ENCODE data around the gene PEX19.
"Not testable (repeated sequence)": the region's sequence is repeated elsewhere in the genome, so short reads cannot be mapped to it uniquely, and the experiment has no call there.

Gene PEX19, protein sequence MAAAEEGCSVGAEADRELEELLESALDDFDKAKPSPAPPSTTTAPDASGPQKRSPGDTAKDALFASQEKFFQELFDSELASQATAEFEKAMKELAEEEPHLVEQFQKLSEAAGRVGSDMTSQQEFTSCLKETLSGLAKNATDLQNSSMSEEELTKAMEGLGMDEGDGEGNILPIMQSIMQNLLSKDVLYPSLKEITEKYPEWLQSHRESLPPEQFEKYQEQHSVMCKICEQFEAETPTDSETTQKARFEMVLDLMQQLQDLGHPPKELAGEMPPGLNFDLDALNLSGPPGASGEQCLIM

DNA sequence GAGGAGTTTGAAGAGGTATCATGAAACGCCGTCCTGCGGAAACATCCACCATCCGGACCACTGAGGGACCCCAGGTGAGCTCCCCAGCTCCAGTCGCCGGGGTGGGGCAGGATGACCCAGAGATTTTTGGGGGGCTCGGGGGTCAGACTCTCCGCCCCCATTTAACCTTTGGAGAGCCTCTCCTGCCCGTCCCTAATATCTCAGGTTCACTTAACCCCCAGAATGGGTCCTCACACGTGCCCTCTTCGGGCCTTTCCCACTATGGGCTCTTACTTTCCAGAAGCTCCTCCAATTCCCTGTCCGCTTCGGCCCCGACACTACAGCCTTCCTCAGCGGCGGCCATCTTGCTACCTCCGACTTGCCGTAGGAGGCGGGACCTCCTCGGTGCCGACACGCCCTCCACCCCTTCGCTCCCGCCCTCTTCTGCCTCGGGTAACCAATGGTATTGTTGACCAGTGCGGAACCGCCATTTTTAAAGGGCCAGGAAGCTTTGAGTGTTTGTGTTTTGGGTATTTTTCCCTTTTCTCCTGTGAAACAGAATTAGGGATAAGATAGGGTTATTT lies at the start of gene PEX19:
Gene PEX19, minus strand, starts transcription at position 352 of the 563 bp plus-strand sequence. Its CDS starts 9 bp downstream, at position 343.
- peak; percentile 80 for DNase-seq (ENCODE audit: low read depth)

DNA sequence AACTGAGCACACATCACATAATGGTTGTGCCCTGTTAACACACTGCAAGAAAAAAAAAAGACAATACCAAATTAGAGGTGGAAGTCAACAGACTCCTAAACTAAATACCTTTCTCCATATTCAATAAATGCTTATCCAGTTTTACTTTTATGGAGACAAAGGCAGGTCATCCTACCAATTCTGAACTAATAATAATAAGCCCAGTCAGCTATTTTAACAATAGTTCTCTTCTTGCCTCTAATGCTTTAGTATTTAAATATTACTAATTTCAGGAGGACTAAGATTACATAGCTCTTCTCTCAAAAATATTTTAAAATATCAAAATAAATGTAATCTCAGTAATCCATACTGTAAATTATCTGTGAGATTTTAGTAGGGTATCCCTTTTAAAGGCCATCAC lies 47.6 kb upstream of the PEX19 start:
- DNase-seq (ENCODE audit: low read depth): no peak

DNA sequence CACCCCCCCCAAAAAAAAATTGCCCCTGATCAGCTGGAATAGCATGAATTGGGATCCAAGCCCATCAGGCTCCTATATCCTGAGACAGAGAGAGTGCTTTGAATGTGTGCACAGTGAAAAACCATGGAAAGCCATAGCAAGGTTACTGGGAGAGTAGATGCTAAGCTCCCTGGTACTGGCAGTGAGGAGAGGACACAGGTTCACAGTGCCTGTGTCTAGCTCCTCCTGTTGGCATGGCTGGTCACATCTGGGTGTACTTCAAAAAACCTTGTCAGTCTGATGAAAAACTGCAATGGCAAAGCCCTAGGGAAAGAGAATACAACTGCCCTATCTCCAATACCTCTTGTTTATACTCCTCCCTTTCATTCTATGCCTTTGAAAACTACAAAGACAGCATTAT lies 45.2 kb upstream of the PEX19 start:
- no peak for DNase-seq (ENCODE audit: low read depth)

DNA sequence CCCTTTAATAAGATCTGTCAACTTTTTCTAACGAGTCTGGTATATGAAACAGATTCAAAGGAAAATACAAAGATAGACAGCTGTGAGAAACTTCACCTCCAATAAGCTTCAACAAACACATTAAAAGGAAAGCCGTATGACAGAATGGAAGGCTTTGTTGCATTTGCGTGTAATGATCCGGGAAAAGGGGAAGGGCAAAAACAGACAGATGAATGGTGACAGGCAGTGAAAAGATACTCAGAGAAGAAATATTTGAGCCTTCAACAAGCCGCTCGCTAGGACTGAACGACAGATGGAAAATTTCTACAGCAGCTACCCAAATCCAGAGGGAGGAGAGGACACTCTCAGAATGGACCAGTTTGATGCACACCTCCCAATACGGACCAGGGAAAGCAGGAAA lies 43.3 kb upstream of the PEX19 start:
- no peak for DNase-seq (ENCODE audit: low read depth)

DNA sequence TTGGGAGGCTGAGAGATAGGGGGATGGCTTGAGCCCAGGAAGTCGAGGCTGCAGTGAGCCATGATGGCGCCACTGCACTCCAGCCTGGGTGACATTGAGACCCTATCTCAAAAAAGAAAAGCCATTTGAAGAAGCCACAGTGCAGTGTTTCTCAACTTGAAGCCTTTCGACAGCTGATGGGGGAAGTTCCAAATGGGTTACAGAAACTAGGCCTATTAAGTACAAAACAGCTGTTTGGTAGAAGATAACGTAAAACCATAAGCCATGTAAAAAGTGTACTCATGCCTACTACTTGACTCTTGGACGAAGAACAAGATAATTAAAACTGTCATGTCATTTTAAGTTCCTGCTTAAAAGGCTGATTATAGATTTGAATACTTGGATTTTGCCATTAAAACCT lies 41.5 kb upstream of the PEX19 start:
- no peak for DNase-seq (ENCODE audit: low read depth)

DNA sequence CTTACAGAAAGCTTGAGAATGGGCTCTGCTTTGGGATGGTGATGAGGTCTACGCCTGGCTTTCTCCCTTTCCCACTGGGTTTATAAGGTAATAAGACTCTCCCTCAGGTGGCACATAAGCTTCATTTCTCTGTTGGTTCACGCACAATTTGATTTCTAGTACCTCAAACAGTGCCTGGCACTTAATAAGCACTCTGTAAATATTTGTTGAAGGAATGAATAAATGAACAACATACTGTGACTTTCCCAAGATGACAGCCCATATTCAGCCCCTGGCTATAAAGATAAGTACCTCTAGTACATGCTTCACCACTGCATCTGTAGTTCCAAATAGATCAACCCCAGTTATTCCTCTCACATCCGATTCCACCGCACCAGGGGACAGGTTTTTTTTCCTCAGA lies 40.3 kb upstream of the PEX19 start:
- DNase-seq (ENCODE audit: low read depth): no peak

DNA sequence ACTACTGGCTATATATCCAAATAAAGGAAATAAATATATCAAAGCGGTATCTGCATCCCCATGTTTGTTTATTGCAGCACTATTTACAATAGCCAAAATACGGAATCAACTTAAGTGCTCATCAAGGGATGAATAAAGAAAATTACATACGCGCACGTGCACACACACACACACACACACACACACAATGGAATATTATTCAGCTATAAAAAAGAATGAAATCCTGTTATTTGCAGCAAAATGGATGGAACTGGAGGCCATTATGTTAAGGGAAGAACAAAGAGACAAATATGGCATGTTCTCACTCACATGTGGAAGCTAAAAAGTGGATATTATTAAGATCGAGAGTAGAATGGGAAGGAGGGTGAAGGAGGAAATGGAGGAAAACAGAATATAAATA lies 37.9 kb upstream of the PEX19 start:
- no peak for DNase-seq (ENCODE audit: low read depth)

DNA sequence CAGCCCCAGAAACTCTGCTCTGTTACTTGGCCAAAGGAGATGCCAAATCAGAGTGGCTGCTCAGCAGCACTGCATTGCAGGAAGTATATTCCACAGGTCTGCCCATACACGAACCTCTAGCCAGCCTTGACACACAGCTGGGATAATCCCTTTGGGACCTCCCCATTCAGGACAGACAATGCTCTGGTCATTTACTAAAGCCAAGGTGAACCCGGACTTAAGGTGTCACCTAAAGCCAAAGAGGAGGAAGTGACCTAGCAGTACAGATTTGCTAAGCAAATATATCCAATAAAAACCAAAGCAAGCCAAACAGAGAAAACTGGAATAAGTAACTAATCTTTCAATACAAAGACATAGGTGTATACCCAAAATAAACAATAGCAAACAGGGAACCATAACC lies 30.4 kb upstream of the PEX19 start:
- no peak for DNase-seq (ENCODE audit: low read depth)

DNA sequence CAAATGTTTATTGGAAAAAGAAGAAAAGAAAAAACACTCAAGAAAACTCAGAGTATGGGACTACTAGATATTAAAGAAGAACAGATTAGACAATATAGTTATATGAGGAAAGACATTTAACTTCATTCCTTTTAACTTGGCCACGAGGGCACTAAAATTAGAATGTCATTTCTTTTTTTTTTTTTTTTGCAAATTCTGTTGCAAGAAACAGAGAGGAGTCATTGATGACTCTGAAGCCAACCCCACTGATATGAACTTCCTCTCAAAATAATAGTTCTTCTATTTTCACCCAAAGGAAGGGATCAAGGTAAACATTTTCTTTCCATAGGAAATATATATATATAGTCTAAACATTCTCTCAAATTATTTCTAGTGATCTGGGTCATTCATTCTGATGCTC lies 24.6 kb upstream of the PEX19 start:
- DNase-seq (ENCODE audit: low read depth): no peak

DNA sequence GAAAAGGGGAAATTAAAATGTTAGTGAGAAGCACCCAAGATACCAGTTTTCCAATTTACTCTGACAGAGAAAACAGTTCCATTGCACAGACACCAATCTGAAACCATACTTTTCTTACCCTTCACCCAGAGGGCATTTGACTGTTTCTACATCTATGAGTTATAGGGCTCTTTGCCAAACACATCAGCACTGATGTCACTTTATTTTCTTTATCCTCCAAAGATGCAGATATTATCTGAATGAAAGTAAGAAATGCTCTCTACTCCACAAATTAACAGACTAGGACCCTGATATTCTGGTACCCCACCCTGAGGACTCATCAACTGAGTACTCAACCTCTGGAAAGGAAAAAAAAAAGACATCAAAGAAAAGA lies 24.2 kb upstream of the PEX19 start:
- no peak for DNase-seq (ENCODE audit: low read depth)

DNA sequence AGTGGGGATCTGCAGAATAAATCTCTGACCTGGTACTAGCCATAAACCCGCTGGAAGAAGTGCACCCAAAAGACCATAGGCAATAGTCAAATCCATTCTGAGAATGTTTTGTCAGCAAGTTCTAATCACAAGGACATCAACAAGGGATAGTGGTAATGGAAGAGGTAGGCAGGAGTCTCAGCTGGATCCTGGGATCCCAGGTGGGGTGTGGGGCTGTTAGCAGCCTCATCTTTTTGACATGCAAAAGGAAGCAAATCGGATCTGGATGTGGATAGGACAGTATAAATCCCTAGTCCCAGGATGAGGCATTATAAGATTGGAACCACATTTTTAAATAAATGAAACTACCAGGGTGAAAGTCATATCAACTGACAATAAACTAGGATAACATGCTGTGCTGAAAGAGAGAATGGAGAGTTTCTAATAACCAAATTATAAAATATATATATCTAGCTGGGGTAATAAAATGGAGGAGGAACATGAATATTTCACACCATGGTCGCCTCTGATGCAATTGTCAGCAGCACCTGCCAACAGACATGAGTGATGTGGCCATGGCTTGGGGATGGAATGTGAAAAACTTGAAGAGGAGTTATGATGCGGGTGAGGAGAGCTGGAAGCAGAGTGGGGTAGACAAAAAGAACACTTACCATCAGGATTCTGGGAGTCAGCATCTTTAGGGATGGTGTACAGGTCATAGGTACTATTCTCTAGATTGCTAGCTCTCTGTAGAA lies 23.7 kb upstream of the PEX19 start:
- DNase-seq (ENCODE audit: low read depth): no peak

DNA sequence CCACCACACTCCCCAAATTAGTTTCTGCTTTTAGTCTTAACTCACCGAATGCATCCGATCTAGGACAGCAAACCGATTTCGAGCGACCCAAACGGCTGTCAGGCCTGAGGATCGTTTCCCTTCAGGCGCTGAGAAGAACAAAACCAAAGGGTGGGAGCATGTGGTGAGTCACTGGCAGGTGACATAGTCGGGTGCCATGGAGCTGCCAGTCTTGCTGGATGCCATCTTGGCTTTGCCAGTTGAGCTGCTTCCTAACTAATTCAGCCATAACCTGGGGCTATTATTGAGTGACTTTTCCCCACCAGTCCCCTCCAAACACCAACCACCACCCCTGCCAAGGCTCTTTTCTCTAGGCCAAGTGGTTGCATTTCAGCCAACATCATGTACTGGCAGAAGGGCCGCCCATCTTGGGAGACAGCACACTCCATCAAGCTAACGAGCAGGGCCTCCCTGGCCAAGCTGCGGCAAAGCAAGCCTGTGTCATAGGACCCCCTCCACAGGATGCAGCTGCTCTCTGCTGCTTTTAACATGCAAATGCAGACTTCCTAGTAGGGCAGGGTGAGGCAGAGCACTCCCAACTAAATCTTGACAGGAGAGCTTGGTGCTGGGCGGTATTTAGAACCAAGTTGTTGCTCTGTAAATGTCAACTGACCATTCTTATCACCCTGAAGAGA lies 22.3 kb upstream of the PEX19 start:
- no peak for DNase-seq (ENCODE audit: low read depth)

DNA sequence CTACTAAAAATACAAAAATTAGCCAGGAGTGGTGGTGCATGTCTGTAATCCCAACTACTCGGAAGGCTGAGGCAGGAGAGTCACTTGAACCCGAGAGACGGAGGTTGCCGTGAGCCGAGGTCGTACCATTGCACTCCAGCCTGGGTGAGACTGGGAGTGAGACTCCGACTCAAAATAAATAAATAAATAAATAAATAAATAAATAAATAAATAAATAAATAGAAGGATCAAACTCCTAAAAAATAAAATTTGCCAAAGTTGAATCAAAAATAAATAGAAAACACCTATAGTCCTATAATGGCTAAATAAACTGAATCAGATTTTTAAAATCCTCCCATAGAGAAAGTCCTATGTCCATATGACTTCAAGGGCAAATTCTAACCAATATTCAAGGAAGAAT lies 15.2 kb upstream of the PEX19 start:
- no peak for DNase-seq (ENCODE audit: low read depth)

DNA sequence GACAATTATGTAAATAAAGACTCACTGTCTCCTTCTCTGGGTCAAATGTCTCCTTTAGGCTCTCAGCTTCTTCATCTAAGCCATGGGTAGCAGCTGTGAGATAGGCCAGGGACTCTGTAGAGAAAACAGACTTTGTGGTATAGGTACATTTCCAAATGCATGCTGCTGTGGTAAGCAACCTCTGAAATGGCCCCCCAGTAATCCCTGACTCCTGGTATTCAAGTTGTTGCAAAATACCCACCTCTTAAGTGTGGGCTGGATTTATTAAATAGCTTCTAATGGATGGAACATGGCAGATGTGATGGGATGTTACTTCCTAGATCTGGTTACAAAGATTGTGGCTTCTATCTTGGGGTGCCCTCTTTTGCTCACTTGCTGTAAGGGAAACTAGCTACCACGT lies 11.1 kb upstream of the PEX19 start:
- no peak for DNase-seq (ENCODE audit: low read depth)

DNA sequence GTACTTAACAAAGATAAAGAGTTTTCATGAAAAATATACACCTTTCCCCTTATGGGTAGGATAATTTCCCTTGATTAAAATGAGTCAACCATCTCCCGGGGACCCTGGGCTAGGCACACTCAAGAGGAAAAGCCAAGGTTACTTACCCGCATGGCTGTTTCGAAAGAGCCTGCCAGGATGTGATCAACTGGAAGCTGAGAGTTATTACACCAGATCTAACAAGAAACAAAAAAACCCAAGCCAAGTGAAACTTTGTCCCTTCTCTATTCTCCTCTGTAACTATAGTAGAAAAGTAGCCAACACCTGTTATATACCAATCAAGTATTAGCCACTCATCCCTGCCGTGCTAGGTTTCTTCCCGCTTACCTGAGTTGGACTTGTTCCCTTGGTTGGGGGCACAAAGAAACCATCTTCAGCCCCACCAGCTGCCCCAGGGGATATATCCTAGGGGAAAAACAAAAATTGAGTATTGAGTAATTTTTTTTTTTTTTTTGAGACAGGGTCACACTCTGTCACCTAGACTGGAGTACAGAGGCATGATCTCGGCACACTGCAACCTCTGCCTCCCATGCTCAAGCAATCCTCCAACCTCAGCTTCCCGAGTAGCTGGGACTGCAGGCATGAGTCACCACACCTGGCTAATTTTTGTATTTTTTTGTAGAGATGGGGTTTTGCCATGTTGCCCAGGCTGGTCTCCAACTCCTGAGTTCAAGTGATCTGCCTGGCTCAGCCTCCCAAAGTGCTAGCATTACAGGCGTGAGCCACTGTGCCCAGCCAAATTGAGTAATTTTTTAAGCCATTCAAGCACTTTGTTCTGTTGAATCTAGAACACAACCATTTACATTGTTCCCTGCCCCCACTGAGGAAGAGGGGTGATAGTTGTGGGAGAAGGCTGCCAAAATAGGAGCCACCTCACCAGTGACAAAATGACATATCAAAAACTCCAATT lies 8.4 kb upstream of the PEX19 start:
- DNase-seq (ENCODE audit: low read depth): no peak

DNA sequence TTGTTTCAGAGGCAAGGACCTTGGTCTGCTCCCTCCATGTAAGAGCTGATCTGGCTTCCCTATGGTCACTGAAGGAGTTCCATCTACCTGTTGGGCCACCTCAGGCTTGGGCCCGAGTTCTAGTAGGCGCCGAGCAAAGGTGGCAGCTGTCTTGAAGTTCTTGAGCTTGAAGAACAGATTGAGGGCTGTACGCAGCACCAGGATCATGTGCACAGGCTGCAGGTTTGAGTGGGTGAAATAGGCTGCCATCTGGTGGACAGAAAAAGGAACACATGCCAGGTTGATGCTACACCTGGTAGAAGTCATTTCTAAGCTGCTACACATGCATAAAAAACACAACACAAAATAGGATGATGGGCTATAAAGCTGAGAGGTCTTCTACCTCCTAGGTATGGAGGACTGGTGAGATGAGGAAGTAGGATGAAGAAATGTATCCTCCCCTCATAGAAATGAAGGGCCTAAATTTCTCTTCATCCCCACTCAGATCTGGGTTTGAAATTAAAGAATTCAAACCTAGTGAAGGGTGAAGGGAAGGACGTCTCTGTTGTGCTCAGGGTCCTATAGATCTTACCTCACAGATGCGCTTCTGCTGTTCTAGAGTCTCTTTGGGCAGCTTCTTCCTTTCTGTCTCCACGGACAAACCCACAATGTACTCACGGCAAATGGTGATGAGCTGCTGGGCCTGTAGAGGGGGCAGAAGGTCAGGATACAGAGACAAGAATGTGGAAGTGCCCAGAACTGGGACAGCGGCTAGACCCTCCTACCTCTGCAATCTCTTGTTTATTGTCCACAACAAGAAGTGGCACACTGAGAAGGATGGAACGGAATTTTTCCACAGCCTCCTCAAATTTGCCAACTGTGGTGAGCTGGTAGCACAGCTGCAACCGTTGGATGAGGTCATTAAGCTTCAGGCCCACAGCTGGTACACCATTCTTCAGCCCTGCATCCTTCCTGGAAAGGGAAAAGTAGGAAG lies 6.6 kb upstream of the PEX19 start:
- DNase-seq (ENCODE audit: low read depth): peak; percentile 52

DNA sequence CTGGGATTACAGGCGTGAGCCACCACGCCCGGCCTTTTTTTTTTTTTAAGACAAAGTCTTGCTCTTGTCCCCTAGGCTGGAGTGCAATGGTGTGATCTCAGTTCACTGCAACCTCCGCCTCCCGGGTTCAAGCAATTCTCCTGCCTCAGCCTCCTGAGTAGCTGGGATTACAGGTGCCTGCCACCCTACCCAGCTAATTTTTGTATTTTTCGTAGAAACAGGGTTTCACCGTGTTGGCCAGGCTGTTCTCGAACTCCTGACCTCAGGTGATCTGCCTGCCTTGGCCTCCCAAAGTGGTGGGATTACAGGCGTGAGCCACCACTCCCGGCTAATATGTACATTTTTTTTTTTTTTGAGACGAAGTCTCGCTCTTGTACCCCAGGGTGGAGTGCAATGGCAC lies 2.8 kb upstream of the PEX19 start:
- DNase-seq (ENCODE audit: low read depth): not testable (repeated sequence)

DNA sequence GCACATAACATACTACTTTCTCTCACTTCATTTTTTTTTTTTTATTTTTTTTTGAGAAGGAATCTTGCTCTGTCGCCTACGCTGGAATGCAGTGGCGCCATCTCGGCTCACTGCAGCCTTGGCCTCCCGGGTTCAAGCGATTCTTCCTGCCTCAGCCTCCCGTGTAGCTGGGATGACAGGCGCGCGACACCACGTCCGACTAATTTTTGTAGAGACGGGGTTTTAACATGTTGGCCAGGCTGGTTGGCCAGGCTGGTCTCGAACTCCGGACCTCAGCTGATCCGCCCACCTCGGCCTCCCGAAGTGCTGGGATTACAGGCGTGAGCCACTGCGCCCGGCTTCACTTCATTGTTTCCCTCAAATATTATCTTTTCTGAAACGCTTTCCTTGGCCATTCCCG lies 573 bp upstream of the PEX19 start:
- DNase-seq (ENCODE audit: low read depth): no peak

DNA sequence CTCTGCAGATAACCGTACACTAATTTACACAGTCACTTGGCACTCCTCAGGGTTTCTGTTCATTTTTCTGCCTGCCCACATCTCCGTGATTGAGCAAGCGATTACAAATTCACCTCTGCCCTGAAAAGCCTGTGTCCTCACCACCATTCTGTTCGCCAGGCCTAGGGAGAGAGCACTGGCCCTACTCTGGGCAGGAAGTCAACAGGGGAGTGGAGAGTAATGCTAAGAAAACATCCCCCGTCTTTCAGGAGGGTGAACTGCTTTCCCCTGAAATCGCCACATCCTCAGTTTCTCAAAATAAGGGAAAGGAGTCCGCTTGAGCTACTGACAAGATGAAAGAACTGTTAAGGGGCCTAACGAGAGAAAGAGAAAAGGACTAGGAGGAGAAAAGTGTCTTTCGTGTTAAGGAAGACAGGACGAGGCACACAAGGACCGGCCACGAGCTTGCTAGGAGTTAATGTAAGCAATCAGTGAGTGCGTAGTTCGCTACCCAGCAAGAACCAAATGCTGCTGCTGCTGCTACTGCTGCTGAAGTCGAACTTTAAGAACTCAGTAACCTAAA lies 632 bp downstream of the PEX19 start:
- DNase-seq (ENCODE audit: low read depth): no peak

DNA sequence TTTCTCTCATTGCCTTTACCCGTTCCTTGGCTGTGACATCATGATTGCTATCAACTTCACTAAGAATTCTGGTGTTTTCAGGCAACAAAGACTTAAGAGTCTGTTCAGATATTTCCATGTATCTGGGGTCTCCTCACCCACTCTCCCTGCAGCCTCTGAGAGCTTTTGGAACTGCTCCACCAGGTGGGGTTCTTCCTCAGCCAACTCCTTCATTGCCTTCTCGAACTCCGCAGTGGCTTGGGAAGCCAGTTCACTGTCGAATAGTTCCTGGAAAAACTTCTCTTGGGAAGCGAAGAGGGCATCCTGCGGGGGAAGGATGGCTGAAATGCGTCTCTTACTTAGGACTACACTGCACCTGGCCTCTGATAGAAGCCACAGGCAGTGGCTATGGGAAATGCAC lies 2.1 kb downstream of the PEX19 start:
- no peak for DNase-seq (ENCODE audit: low read depth)
